Esophagus squamous epithelium (tissue), 4 donors: ENCODE measurements around the gene RNF121.

ENCODE experiments used
- CTCF ChIP-seq, 6 experiments: fragments of 450-650 bp in 4 of 6; fragments of 200-600 bp in 2 of 6; sonication (generic) in 2 of 6; IDR thresholded peaks; one replicate each; pipeline ENCODE4 v1.5.1; 2016 to 2019; ENCODE audit warnings: antibody characterized with exemption in 6 of 6, mild to moderate bottlenecking in 4 of 6, moderate library complexity in 4 of 6
- POLR2A ChIP-seq, 4 donors: fragments of 450-650 bp; IDR thresholded peaks; one replicate each; pipeline ENCODE4 v1.6.1; 2017; ENCODE audit warnings: antibody characterized with exemption in 4 of 4, mild to moderate bottlenecking in 4 of 4, moderate library complexity in 3 of 4

GRCh38 chr11:71999798-72000197 is 71.0 kb downstream of the RNF121 start:
- TF ChIP-seq CTCF (IDR thresholded peaks at IDR 0.05) = no peak
- no peak for TF ChIP-seq POLR2A (IDR thresholded peaks at IDR 0.05)
